Activated CD8-positive, alpha-beta T cell treated with anti-CD3 and anti-CD28 coated beads, Interleukin-2, amount 10 ng/mL, durations not matched to agents 7 days and 5 days (primary cell): ENCODE data around the gene SHH. TPM values are rescaled to one million over a fixed set of nuclear protein-coding genes. Genes with fewer than 3 reads are reported as not detected.
"Not testable (repeated sequence)": the region's sequence is repeated elsewhere in the genome, so short reads cannot be mapped to it uniquely, and the experiment has no call there.

Experiments
- ATAC-seq: fragments of 150-1000 bp; cut with Tn5 transposase; one replicate; pipeline ENCODE4 v1.10.0; 2021; ENCODE audit warnings: moderate library complexity
- CTCF ChIA-PET: fragments of 350-600 bp; sonication (Branson Sonifier 250); formaldehyde crosslinking; loops from one replicate; lab custom pipeline; 2021; ENCODE audit warnings: antibody characterized with exemption; lab: Charles Lee
- POLR2A ChIA-PET: fragments of 350-600 bp; sonication (Branson Sonifier 250); formaldehyde crosslinking; loops from one replicate; lab custom pipeline; 2021; ENCODE audit warnings: antibody characterized with exemption; lab: Charles Lee
- DNase-seq: peaks from one replicate; pipeline ENCODE4 v3.0.0-alpha.2; 2020
- H3K27ac Mint-ChIP-seq: one replicate; pipeline ENCODE4 v1.8.0; 2021; ENCODE audit warnings: mild to moderate bottlenecking, mixed read lengths
- H3K27me3 Mint-ChIP-seq: one replicate; pipeline ENCODE4 v1.8.0; 2021; ENCODE audit warnings: low read depth, mixed read lengths
- H3K36me3 Mint-ChIP-seq: one replicate; pipeline ENCODE4 v1.8.0; 2021; ENCODE audit warnings: low read depth, mixed read lengths
- H3K4me1 Mint-ChIP-seq: one replicate; pipeline ENCODE4 v1.8.0; 2021; ENCODE audit warnings: low read depth, mixed read lengths
- H3K4me3 Mint-ChIP-seq: one replicate; pipeline ENCODE4 v1.8.0; 2021; ENCODE audit warnings: mild to moderate bottlenecking, mixed read lengths
- H3K9me3 Mint-ChIP-seq: one replicate; pipeline ENCODE4 v1.8.0; 2022; ENCODE audit warnings: mixed read lengths; ENCODE audit not compliant: insufficient read depth
- total RNA-seq, 2 experiments: library from RNA; stranded (reverse); gene quantifications; one replicate each; pipeline ENCODE4 v1.2.3, GENCODE V29; 2021

The SHH gene
- total RNA-seq, 2 experiments from 2014 or later: 0.08 TPM; not detected in 1

DNA sequence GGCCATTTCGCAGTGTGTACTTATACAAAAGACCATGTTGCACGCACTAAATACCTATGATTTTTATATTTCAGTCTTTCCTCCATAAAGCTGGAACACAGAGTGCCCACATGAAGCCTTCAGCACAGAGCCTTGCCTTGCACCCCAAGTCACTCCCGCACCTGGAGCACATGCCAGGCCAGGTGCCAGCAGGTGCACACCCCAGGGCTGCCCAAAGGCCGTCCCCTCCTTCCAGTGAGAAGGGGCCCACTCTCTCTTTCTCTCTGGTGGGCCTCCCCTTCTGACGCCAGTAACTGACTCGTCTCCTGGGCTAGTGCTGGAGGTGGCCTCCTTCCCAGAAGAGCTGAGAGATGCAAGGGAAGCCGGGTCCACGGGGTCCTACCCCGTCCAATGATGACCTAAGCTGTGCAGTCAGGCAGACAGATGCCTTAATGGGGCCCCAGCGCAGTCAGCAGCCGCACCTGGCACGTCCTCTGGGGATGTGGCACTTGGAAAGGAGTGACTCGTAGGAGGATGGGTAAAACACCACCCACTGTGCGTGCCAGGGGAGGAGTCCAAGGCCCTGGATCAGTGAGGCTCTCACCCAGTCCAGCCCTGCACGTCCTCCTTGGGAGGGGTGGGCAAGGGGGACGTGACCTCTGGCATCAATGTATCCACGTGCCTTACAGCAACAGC lies 17.7 kb upstream of the SHH start:
- Mint-ChIP-seq H3K27me3 (peaks cover 6% of the 10 kb centered on the region), H3K27ac (no peak overlapping the region), H3K4me1 (no peaks in the 10 kb centered on the region), H3K36me3 (no peaks in the 10 kb centered on the region), H3K9me3 (no peaks in the 10 kb centered on the region), H3K4me3 (no peak overlapping the region)
- ATAC-seq (no peak), DNase-seq (no peak)
- ChIA-PET POLR2A (no interaction called here), CTCF (no interaction called here)

DNA sequence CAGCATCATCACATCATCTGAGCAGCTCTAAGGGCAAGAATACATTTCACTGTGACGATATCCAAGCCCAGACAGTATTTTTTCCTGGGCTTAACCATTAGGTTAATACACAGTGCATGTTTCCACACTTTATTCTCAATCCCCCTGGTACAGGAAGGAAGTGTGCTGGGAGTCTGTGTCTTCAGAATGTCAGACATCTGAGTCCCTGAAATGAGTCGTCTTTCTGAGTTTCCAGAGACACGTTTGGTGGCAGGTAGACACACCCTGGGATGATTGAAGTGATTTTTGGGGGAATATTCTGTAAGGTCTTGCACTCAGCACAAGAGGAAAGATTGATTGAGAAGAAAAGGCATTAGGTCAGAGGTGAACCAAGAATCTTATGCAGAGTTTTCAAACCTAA lies 13.1 kb upstream of the SHH start:
- no peak overlapping the region for H3K4me3 Mint-ChIP-seq
- no peak for DNase-seq
- H3K27me3 Mint-ChIP-seq: peaks cover 5% of the 10 kb centered on the region
- ATAC-seq: no peak
- ChIA-PET POLR2A (no interaction called here), CTCF (no interaction called here)
- H3K9me3 Mint-ChIP-seq: no peaks in the 10 kb centered on the region
- H3K36me3 Mint-ChIP-seq: no peaks in the 10 kb centered on the region
- H3K27ac Mint-ChIP-seq: no peak overlapping the region
- H3K4me1 Mint-ChIP-seq: no peaks in the 10 kb centered on the region

DNA sequence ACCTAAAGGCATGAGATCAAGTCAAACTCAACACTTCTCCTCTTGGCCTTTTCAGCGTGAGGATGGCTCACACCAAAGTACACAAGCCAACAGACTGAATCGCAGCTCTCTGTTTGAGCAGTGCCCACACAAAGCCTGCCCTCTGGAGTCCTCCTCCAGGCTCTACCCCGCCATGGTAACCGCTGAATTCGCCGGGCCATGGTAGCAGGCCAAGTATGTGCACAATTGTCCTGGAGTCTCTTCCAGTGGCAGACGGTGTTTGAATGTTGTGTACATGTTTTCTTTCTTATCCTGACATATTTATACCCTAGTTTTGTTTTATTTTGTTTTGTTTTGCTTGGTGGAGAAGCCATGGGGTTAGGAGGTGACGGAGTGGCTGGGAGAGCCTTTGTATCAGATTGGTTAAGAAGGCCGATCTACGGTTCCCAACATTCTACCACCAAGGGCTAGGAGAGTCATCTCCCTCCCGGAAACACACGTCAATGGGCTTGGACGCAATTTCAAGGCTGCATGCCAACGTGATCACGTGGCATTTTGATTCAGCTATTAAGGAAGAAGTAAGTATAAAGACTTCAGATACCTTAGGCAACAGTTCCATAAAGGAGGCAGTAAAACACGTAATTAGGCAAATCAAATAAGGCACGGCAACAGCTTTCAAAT lies 12.1 kb upstream of the SHH start:
- peaks cover 5% of the 10 kb centered on the region for H3K27me3 Mint-ChIP-seq
- no peaks in the 10 kb centered on the region for H3K4me1 Mint-ChIP-seq
- DNase-seq (no peak), ATAC-seq (no peak)
- CTCF ChIA-PET: no interaction called here
- H3K27ac Mint-ChIP-seq: no peak overlapping the region
- H3K9me3 Mint-ChIP-seq: no peaks in the 10 kb centered on the region
- no peaks in the 10 kb centered on the region for H3K36me3 Mint-ChIP-seq
- POLR2A ChIA-PET: no interaction called here
- H3K4me3 Mint-ChIP-seq: no peak overlapping the region

DNA sequence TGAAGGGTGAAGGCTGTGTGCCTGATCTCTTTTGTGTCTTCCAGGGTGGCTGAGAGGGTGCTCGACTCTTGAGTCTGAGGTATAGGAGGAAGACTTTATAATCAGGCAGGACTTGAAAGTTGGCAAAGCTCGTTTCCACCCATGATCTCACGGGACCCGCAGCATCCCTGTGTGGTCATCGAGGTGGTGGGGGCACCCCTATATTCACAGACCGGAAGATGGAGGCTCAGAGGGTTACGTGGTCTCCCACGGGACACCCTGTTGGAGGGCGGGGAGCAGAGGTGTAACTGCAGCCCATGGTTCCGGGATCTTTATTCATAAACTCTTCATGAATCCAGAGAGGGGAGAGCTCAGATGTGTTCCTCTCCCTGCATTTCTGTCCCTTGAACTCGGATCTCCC lies 9.6 kb upstream of the SHH start:
- H3K4me3 Mint-ChIP-seq: no peak overlapping the region
- H3K27me3 Mint-ChIP-seq: peaks cover 5% of the 10 kb centered on the region
- CTCF ChIA-PET: no interaction called here
- ATAC-seq (no peak), DNase-seq (no peak)
- H3K27ac Mint-ChIP-seq: no peak overlapping the region
- POLR2A ChIA-PET: no interaction called here
- no peaks in the 10 kb centered on the region for H3K9me3 Mint-ChIP-seq
- H3K4me1 Mint-ChIP-seq: no peaks in the 10 kb centered on the region
- no peaks in the 10 kb centered on the region for H3K36me3 Mint-ChIP-seq

DNA sequence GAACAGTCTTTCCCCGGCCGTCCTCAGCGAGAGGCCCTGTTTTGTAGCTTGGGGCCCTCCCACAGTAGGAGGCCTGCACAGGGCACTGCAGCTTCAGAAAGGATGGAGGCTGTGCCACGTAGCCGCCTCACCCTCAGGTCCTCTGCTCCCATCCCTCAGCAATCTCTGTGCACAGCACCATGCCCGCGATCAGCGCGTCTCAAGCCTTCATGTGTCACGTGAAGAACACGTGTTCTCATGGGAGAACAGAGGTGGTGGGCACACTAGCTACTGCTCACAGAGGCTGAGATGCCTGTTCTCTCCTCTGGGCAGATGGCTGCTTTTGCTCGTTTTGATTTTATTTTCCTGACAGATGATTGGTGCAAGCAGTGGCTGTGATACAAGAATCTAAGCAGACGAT lies 8.5 kb upstream of the SHH start:
- CTCF ChIA-PET: no interaction called here
- H3K27me3 Mint-ChIP-seq: peaks cover 3% of the 10 kb centered on the region
- DNase-seq (no peak), ATAC-seq (no peak)
- no peak overlapping the region for H3K27ac Mint-ChIP-seq
- peaks cover under 1% of the 10 kb centered on the region for H3K4me1 Mint-ChIP-seq
- POLR2A ChIA-PET: no interaction called here
- no peak overlapping the region for H3K4me3 Mint-ChIP-seq
- no peaks in the 10 kb centered on the region for H3K9me3 Mint-ChIP-seq
- H3K36me3 Mint-ChIP-seq: no peaks in the 10 kb centered on the region

DNA sequence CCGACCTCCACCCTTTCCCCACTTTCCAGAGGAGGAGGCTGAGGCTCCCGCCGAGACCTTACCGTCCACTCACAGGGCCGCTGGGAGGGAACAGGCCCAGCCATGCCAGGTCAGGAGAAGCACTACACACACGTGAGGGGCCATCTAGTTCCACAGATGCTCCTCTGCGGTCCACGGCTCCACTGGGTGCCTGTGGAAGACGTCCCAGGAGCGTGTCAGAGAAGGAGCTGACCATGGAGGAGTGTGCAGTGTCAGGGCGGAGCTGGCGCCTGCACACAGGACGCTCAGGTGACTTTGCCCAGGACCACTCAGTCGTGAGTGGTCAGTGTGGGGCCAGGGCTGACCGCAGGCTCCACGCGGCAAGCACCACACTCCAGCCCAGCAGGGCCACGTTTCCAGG lies 8.0 kb upstream of the SHH start:
- H3K27me3 Mint-ChIP-seq: peaks cover 8% of the 10 kb centered on the region
- no peaks in the 10 kb centered on the region for H3K9me3 Mint-ChIP-seq
- H3K36me3 Mint-ChIP-seq: no peaks in the 10 kb centered on the region
- no peak for DNase-seq
- ChIA-PET POLR2A (no interaction called here), CTCF (no interaction called here)
- H3K4me1 Mint-ChIP-seq: peaks cover 6% of the 10 kb centered on the region
- H3K4me3 Mint-ChIP-seq: no peak overlapping the region
- no peak overlapping the region for H3K27ac Mint-ChIP-seq
- no peak for ATAC-seq

DNA sequence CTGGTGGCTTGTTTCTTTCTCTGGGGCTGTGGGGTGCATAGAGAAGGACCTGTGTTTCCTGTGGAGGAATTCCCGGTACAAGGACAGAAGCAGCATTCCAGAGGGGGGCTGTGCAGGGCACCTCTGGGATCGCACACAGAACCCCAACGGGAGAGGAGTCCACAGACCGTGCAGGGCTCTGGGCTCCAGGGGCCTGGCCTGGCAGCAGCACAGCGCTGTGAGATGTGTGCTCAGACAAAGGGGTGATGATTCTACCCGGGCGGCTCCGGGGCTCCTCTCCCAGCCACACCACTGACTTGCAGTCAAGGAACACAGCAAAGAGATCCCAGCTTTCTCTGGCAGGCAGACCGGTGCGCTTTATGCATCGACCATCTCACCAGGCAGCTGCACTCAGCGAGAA lies 6.9 kb upstream of the SHH start:
- peaks cover 6% of the 10 kb centered on the region for H3K4me1 Mint-ChIP-seq
- ATAC-seq: no peak
- no peak overlapping the region for H3K27ac Mint-ChIP-seq
- CTCF ChIA-PET: no interaction called here
- no peaks in the 10 kb centered on the region for H3K9me3 Mint-ChIP-seq
- DNase-seq: no peak
- H3K36me3 Mint-ChIP-seq: no peaks in the 10 kb centered on the region
- H3K27me3 Mint-ChIP-seq: peaks cover 10% of the 10 kb centered on the region
- no peak overlapping the region for H3K4me3 Mint-ChIP-seq
- POLR2A ChIA-PET: no interaction called here

DNA sequence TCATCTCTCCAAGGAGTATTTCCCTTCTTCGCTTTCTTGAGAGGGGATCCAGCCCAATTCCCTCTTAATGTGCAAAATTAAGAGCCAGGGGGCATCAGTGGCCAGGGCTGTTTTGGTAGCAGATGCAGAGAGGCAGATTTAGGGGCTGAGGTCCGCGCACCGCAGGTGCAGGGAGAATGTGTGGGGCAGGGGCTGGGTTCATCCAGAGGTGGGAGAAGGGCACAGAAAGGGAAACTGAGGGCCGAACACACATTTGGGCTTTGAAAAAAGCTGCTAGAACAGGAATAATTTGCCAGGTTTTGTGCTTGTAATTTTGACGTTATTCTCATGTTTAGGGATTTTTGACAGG lies 6.5 kb upstream of the SHH start:
- no peaks in the 10 kb centered on the region for H3K9me3 Mint-ChIP-seq
- H3K36me3 Mint-ChIP-seq: no peaks in the 10 kb centered on the region
- DNase-seq (no peak), ATAC-seq (no peak)
- CTCF ChIA-PET: no interaction called here
- no peak overlapping the region for H3K4me3 Mint-ChIP-seq
- POLR2A ChIA-PET: no interaction called here
- no peak overlapping the region for H3K27ac Mint-ChIP-seq
- peaks cover 6% of the 10 kb centered on the region for H3K4me1 Mint-ChIP-seq
- H3K27me3 Mint-ChIP-seq: peaks cover 14% of the 10 kb centered on the region

DNA sequence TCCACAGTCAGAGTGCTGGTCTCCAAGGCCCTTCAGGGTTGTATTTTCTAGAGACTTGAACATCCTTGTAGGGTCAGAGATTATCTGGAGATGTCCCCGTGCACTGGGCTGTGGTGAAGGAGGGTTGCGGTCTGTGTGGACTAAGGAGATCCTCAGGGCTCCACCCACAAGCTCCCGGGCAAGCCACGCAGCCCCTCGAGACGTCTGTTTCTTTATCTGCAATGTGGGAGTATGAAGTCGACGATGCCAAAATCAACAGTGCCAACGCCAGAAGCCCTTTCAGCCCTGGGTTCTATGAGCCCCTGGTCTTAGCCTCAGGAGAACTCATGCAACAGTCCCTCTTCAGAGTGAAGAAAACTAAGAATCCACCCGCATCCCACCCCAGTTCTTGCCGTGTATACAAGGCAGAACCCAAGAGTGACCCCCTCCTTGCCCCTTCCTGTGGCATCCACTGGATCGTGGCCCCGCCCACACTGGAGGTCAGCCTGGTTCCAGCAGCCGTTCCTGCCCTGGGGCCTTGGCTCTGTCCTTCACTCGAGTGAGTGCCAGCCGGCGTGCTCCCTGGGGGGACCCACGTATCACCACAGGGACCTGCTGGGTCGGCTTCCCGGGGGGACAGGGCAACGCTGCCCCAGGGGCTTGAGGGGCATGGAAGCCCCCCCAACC lies 6.0 kb upstream of the SHH start:
- ATAC-seq (no peak), DNase-seq (no peak)
- POLR2A ChIA-PET: no interaction called here
- Mint-ChIP-seq H3K27ac (no peak overlapping the region), H3K36me3 (no peaks in the 10 kb centered on the region), H3K4me1 (peaks cover 6% of the 10 kb centered on the region), H3K27me3 (peaks cover 17% of the 10 kb centered on the region), H3K9me3 (no peaks in the 10 kb centered on the region), H3K4me3 (no peak overlapping the region)
- CTCF ChIA-PET: no interaction called here

DNA sequence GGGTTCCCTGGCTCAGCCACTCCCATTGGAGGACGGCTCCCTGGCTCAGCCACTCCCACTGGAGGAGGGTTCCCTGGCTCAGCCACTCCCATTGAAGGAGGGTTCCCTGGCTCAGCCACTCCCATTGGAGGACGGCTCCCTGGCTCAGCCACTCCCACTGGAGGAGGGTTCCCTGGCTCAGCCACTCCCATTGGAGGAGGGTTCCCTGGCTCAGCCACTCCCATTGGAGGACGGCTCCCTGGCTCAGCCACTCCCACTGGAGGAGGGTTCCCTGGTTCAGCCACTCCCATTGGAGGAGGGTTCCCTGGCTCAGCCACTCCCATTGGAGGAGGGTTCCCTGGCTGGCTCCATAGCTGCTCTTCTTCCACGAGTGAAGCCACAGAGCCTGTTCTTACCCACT lies 5.3 kb upstream of the SHH start:
- H3K27me3 Mint-ChIP-seq: peaks cover 25% of the 10 kb centered on the region
- DNase-seq, H3K4me1 Mint-ChIP-seq, H3K36me3 Mint-ChIP-seq, H3K27ac Mint-ChIP-seq, ATAC-seq, H3K9me3 Mint-ChIP-seq, H3K4me3 Mint-ChIP-seq: not testable (repeated sequence)
- CTCF ChIA-PET: interaction anchor here (0.7 kb wide), 1 partner anchor 657 kb away, joined by 3 read pairs; no protein-coding TSS in a partner anchor
- POLR2A ChIA-PET: interaction anchor here (0.6 kb wide), 1 partner anchor 858 kb away, joined by 3 read pairs; no protein-coding TSS in a partner anchor

DNA sequence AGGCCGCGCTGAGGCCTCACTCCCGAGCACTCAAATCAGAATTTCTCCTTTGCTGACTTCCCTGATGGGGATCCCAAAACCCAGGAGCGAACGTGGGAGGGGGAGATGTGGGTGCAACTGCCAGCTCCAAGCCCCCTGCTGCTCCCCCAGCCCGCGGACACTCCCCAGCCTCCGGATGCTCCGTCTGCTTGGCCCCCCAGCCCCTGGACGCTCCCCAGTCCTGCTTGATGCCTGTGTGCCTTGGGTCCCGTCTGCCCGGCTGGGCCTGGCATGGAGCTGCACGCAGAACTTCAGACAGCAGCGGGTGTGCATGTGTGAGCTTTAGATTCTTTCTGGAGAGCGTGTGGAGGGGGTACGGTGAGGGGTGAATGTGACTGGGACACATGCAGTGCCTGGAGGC lies 4.7 kb upstream of the SHH start:
- H3K27ac Mint-ChIP-seq: no peak overlapping the region
- no peaks in the 10 kb centered on the region for H3K9me3 Mint-ChIP-seq
- H3K4me3 Mint-ChIP-seq: no peak overlapping the region
- H3K27me3 Mint-ChIP-seq: peaks cover 30% of the 10 kb centered on the region
- DNase-seq (no peak), ATAC-seq (no peak)
- CTCF ChIA-PET: interaction anchor here (0.7 kb wide), 1 partner anchor 657 kb away, joined by 3 read pairs; no protein-coding TSS in a partner anchor
- POLR2A ChIA-PET: interaction anchor here (0.6 kb wide), 1 partner anchor 859 kb away, joined by 3 read pairs; no protein-coding TSS in a partner anchor
- H3K36me3 Mint-ChIP-seq: no peaks in the 10 kb centered on the region
- H3K4me1 Mint-ChIP-seq: peaks cover 9% of the 10 kb centered on the region

DNA sequence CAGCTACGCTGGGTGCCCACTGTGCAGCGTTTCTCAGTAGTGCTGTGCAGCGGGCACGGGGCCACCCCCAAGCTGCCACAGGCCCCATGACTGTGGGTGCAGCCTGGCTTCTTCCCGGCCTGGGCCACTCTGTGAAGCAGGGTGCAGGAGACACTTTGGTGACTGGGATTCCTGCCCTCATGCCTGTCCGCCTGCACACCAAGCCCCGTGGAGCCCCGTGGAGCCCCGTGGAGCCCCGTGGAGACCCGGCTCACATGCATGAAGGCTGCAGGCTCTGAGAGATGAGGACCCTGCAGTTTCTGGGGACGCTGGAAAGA lies 3.9 kb upstream of the SHH start:
- Mint-ChIP-seq H3K27ac (no peak overlapping the region), H3K36me3 (no peaks in the 10 kb centered on the region), H3K4me1 (peaks cover 12% of the 10 kb centered on the region), H3K9me3 (no peaks in the 10 kb centered on the region), H3K27me3 (peaks cover 39% of the 10 kb centered on the region), H3K4me3 (no peak overlapping the region)
- ATAC-seq: no peak
- ChIA-PET POLR2A (no interaction called here), CTCF (interaction anchor here (0.7 kb wide), 1 partner anchor 992 kb away, joined by 3 read pairs; no protein-coding TSS in a partner anchor)
- no peak for DNase-seq
